GM18511 (cell line): Measurements from ENCODE around the gene CXXC5.

Experiments used
- ATAC-seq: cut with Tn5 transposase; IDR thresholded peaks from one replicate; pipeline ENCODE4 v1.9.1; 2021; ENCODE audit warnings: mild to moderate bottlenecking, moderate library complexity; ENCODE audit not compliant: unreplicated experiment

CXXC5 gene

GRCh38 chr5:139664086-139664693 lies 16.0 kb downstream of the CXXC5 start:
- ATAC-seq: peak; percentile 64

GRCh38 chr5:139664727-139665351 lies 16.7 kb downstream of the CXXC5 start:
- no peak for ATAC-seq

GRCh38 chr5:139665626-139666025 lies 17.5 kb downstream of the CXXC5 start:
- no peak for ATAC-seq

GRCh38 chr5:139666551-139666950 lies 18.4 kb downstream of the CXXC5 start:
- no peak for ATAC-seq

- ATAC-seq: no peak
These were observed 19.0 kb downstream of the CXXC5 start for GRCh38 chr5:139667001-139667729.

GRCh38 chr5:139667730-139668063 lies 19.5 kb downstream of the CXXC5 start:
- no peak for ATAC-seq

- peak; percentile 11 for ATAC-seq
These were observed 20.1 kb downstream of the CXXC5 start for GRCh38 chr5:139668064-139668880.

GRCh38 chr5:139668924-139669661 lies 20.9 kb downstream of the CXXC5 start:
- ATAC-seq: no peak

GRCh38 chr5:139669662-139670368 lies 21.7 kb downstream of the CXXC5 start:
- peak; percentile 39 for ATAC-seq

GRCh38 chr5:139670369-139671095 lies 22.4 kb downstream of the CXXC5 start:
- peak; percentile 62 for ATAC-seq

- ATAC-seq: no peak
These were observed 23.1 kb downstream of the CXXC5 start for GRCh38 chr5:139671096-139671841.

- no peak for ATAC-seq
These were observed 27.1 kb downstream of the CXXC5 start for GRCh38 chr5:139675213-139675612.

- ATAC-seq: no peak
These were observed 27.7 kb downstream of the CXXC5 start for GRCh38 chr5:139675825-139676224.

GRCh38 chr5:139676406-139676805 lies 28.3 kb downstream of the CXXC5 start:
- no peak for ATAC-seq

GRCh38 chr5:139676951-139677735 lies 29.0 kb downstream of the CXXC5 start:
- no peak for ATAC-seq

GRCh38 chr5:139677736-139678613 lies 29.8 kb downstream of the CXXC5 start:
- no peak for ATAC-seq
